IPS-20b (cell line): ENCODE data around the gene RWDD1.

Experiments used
- H3K27ac ChIP-seq: one replicate; pipeline ENCODE4 v1.5.1; 2013; ENCODE audit warnings: low read length
- H3K27me3 ChIP-seq: 2 replicates; pipeline ENCODE4 v1.6.1; 2013; ENCODE audit warnings: mild to moderate bottlenecking, low read length, inconsistent platforms; ENCODE audit not compliant: insufficient read depth
- H3K36me3 ChIP-seq: 2 replicates; pipeline ENCODE4 v1.6.1; 2013; ENCODE audit warnings: low read depth, mild to moderate bottlenecking, inconsistent platforms, low read length, moderate library complexity; ENCODE audit not compliant: insufficient read depth
- H3K4me1 ChIP-seq: 2 replicates; pipeline ENCODE4 v1.6.1; 2013; ENCODE audit warnings: mild to moderate bottlenecking, control low read depth, inconsistent platforms, low read length, moderate library complexity; ENCODE audit not compliant: insufficient read depth
- H3K4me3 ChIP-seq: 2 replicates; pipeline ENCODE4 v1.5.1; 2013; ENCODE audit warnings: mild to moderate bottlenecking, low read length, inconsistent platforms
- H3K9ac ChIP-seq: 2 replicates; pipeline ENCODE4 v1.6.1; 2013; ENCODE audit warnings: low read depth, mild to moderate bottlenecking, inconsistent platforms, low read length, moderate library complexity
- H3K9me3 ChIP-seq: 2 replicates; pipeline ENCODE4 v1.6.1; 2013; ENCODE audit warnings: mild to moderate bottlenecking, low read depth, low read length, inconsistent platforms; ENCODE audit not compliant: insufficient read depth

The RWDD1 gene

DNA sequence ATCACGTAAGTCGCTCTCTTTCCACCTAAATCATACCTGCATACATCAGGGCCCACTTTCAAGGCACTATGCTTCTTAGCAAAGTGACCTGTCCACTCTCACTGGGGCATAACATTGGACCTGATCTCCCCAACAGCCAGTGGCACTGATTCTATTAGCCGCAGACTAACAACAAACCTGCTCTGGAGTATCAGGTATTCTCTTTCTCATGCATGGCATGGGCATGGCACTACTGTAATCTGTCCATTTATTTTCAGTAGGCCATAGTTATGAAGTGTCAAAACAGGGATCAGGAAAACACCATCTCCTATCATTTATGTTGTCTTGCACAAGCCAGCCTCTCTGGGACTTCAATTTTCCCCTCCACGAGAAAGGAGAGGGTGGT is 9.3 kb upstream of the RWDD1 start:
- no peaks in the 10 kb centered on the region for H3K27me3 ChIP-seq
- H3K9ac ChIP-seq: no peak overlapping the region
- no peaks in the 10 kb centered on the region for H3K4me1 ChIP-seq
- H3K9me3 ChIP-seq: no peaks in the 10 kb centered on the region
- no peaks in the 10 kb centered on the region for H3K36me3 ChIP-seq
- no peak overlapping the region for H3K4me3 ChIP-seq
- H3K27ac ChIP-seq: no peak overlapping the region

DNA sequence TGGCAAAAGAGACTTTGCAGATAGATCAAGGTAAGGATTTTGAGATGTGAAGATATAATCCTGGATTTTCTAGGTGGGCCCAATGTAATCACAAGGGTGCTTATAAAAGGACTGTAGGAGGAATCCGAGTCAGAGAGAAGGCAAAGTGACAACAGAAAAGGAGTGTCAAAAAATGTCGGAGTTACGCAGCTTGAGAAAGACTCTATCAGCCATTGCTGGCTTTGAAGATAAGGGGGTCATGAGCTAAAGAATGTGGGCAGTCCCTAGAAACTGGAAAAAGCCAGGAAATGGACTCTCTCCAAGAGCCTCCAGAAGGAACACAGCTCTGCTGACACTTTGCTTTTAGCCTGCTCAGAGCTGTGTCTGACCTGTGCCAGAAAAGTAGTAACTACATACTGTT is 8.7 kb upstream of the RWDD1 start:
- no peak overlapping the region for H3K4me3 ChIP-seq
- H3K27ac ChIP-seq: no peak overlapping the region
- no peaks in the 10 kb centered on the region for H3K27me3 ChIP-seq
- H3K36me3 ChIP-seq: no peaks in the 10 kb centered on the region
- no peaks in the 10 kb centered on the region for H3K4me1 ChIP-seq
- no peak overlapping the region for H3K9ac ChIP-seq
- no peaks in the 10 kb centered on the region for H3K9me3 ChIP-seq

DNA sequence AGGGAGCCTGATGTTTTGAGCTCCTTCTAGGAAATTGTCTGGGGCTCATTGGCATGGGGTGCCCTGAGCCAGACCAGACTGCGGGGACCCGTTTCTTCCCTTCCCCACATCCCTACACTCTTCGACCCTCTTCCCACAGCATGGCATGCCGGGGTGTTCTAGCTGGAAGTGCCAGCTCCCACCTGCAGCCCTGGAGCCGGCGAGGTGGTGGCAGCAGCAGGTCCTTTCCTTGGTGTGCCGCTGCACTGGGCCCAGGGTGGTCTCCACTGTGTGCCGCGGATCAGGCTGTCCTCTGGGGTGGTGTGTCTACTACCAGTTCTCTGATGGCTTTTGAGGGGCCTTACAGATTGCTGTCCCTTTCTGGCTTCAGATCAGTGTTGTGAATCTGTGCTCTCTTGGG is 7.5 kb upstream of the RWDD1 start:
- H3K27ac ChIP-seq: no peak overlapping the region
- no peak overlapping the region for H3K9ac ChIP-seq
- H3K4me3 ChIP-seq: no peak overlapping the region
- H3K9me3 ChIP-seq: no peaks in the 10 kb centered on the region
- no peaks in the 10 kb centered on the region for H3K36me3 ChIP-seq
- H3K27me3 ChIP-seq: no peaks in the 10 kb centered on the region
- no peaks in the 10 kb centered on the region for H3K4me1 ChIP-seq

DNA sequence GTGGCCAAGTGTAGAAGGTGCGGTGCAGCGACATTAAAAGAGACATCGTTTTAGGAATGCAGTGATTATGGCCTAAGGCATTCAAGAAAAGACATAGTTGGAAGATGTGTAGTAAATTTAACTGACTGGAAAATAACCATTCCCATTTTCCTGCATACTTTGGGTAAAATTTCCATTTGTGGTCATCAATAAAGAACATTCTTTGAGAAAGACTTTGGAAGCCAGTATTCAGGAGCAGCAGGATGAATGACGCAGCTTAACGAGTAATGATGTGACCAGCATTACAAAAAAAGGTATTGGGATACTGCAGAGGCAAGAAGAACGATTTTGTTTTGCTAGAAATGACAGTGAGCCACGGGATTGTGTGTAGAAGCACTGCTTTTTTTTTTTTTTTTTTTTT is 7.0 kb upstream of the RWDD1 start:
- Histone ChIP-seq H3K27me3 (no peaks in the 10 kb centered on the region), H3K27ac (no peak overlapping the region), H3K4me1 (no peaks in the 10 kb centered on the region), H3K36me3 (no peaks in the 10 kb centered on the region), H3K9ac (no peak overlapping the region), H3K9me3 (no peaks in the 10 kb centered on the region), H3K4me3 (no peak overlapping the region)

DNA sequence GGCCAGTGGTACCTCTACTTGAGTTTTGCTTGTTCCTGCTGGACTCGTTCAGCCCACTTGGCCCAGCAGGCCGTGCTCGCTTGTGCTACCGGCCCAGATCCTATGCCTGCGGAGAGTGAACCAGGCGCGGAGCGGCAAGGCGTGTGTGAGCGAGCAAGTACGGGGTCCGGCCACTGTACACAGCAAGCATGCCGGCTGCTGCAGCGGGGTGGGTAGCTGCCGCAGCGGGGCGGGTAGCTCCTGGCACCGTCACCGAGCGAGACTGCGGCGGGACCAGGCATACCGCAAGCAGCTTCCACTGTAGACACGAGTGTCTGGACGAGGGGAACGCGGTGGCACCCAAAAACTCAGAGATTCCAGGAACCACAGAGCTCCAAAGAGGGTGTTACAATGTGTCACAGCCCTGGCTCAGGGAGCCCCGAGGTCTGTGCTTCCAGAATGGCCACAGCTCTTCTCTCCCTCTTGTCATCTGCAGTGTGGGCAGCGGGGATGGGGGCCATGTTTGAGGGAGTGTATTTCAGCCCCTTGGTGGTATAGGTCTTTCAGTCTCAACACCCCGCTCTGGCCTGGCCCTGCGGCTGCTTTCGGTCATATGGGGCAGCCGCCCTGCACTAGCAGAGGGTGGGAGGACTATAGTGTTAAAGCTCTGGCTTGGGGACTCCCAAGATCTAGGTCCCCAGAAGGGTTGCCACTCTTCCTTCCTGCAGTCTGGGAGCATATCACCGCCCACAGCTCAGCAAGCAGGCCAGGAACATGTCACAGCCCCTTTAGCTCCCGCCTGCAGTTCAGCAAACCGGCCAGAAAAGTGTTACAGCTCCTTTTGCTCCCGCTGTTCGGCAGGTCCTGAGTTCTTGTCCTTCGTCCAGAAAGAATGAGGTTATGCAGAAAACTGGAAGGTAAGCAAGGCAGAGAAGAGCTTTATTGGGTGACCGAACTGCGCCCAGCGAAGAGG is 6.1 kb upstream of the RWDD1 start:
- no peak overlapping the region for H3K27ac ChIP-seq
- no peaks in the 10 kb centered on the region for H3K36me3 ChIP-seq
- H3K27me3 ChIP-seq: no peaks in the 10 kb centered on the region
- no peak overlapping the region for H3K4me3 ChIP-seq
- no peaks in the 10 kb centered on the region; the same call in 1 of the 2 replicates for H3K4me1 ChIP-seq
- no peaks in the 10 kb centered on the region for H3K9me3 ChIP-seq
- no peak overlapping the region for H3K9ac ChIP-seq

DNA sequence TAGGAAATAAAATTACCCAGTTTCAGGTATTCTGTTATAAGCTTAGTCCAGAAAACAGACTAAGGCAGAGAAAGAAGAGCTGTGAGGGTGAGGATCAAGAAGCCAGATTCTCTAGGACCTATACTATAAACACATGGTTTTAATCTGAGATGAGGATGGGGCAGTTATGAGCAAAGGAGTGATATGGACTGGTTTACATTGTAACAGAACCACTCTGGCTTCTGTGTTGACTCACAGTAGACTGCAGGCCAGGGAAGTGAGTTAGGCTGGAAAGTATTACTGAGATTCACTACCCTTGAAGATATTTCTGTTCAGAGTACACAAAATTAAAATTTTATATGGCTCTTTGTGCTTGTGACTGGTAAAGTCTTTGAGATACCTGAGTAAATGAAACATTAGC is 3.2 kb upstream of the RWDD1 start:
- Histone ChIP-seq H3K27ac (no peak overlapping the region), H3K4me3 (no peak overlapping the region), H3K9me3 (no peaks in the 10 kb centered on the region)

DNA sequence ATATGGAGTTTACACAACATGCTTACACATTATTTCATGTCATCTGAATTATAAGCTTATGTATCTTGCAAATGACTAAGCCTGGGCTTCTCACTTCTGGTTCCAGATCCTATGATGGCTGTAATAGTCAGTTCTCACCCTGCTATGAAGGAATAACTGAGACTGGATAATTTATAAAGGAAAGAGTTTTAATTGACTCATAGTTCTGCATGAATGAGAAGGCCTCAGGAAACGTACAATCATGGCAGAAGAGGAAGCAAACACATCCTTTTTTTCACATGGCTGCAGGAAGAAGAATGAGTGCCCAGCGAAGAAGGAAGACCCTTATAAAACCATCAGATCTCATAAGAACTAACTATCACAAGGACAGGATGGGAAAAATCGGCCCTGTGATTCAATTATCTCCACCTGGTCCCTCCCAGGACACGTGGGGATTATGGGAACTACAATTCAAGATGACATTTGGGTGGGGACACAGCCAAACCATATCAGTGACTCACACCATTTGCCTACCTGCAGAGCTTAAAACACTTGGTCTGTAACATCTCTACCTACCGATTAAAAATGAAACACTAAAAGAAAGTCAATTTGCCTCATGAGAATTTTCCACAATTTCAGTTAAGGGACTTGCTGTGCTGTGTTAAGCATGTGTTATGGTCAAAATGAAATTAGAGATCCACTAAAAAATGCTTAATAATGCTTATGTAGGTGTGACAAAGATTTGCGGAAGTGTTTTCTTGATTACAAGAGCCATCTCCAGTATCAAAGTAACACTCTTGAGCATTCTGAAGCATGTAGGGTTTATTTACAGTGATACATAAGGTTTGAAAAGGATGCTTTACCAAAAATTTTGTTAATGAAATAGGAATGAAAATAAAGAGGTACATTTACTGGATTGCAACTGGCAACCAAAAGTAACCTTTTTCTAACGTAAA is 2.2 kb upstream of the RWDD1 start:
- Histone ChIP-seq H3K36me3 (no peaks in the 10 kb centered on the region), H3K9me3 (no peaks in the 10 kb centered on the region), H3K4me3 (0 out of 2 replicates have a peak overlapping the region, but pooled peaks have one; percentile 98), H3K27me3 (no peaks in the 10 kb centered on the region), H3K4me1 (peaks cover 7% of the 10 kb centered on the region), H3K27ac (no peak overlapping the region), H3K9ac (no peak overlapping the region)

More for the DNA sequence above, 3.2 kb upstream of the RWDD1 start:
- H3K36me3 ChIP-seq: no peaks in the 10 kb centered on the region
- peaks cover 7% of the 10 kb centered on the region for H3K4me1 ChIP-seq
- no peaks in the 10 kb centered on the region for H3K27me3 ChIP-seq
- no peak overlapping the region for H3K9ac ChIP-seq

DNA sequence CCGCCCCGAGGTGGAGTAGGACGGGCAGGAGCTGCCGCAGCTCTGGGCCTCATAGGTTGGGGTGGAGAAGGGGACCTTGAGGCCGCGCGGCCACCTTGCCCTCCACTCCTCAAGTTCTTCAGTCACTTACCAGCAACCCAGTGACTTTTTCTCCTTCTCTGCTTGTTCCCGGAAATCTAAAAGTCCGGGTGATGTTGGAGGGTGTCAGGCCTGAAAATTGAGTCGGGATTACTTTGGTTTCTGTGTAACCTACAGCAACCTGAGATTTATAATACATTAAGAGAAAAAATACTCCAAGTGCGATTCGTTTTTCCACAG is 338 bp downstream of the RWDD1 start:
- Histone ChIP-seq H3K4me1 (peaks cover 7% of the 10 kb centered on the region), H3K9me3 (no peaks in the 10 kb centered on the region), H3K36me3 (peaks cover 13% of the 10 kb centered on the region)

DNA sequence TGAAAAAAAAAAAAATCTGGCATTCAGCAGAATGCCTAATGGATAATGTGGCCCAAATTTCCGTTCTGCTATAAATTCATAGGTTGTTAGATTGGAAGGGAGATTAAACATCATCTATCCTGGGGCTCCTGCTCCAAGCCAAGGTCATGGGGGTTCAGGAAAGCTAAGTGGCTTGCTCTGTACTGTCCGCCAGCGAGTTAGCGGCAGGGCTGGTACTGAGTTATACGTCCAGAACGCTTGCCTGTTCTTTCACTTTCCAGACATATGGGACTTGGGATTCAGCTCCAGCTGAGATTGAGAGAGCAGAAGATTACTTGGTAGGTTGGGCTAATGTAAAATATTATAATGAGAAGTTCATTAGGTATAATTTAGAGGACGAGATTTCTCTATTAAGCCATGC is 858 bp downstream of the RWDD1 start:
- peak overlapping the region; percentile 98 for H3K4me3 ChIP-seq
- peaks cover 7% of the 10 kb centered on the region for H3K4me1 ChIP-seq
- peaks cover 18% of the 10 kb centered on the region for H3K36me3 ChIP-seq
- H3K9me3 ChIP-seq: no peaks in the 10 kb centered on the region
- no peak overlapping the region for H3K27ac ChIP-seq
- H3K27me3 ChIP-seq: no peaks in the 10 kb centered on the region
- H3K9ac ChIP-seq: peak overlapping the region; percentile 93

More for the DNA sequence above, 338 bp downstream of the RWDD1 start:
- Histone ChIP-seq H3K4me3 (peak overlapping the region; percentile 98), H3K27me3 (no peaks in the 10 kb centered on the region), H3K27ac (no peak overlapping the region), H3K9ac (peak overlapping the region; percentile 93)

DNA sequence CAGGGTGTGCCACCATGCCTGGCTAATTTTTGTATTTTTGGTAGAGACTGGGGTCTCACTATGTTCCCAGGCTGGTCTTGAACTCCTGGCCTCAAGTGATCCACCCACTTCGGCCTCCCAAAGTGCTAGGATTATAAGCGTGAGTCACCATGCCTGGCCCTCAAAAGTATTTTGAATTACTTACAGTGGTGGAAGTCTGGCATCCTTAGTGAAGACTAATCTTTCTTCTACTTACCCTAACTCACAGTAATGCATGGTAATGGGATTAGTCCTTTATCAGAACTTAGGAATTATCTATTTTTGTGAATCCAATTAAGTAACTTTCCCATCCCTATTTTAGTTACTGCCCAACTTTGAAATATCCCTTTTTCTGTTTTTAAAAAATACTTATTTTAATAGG is 3.9 kb downstream of the RWDD1 start:
- H3K4me1 ChIP-seq: peaks cover 7% of the 10 kb centered on the region
- no peak overlapping the region for H3K4me3 ChIP-seq
- H3K9me3 ChIP-seq: no peaks in the 10 kb centered on the region
- H3K27me3 ChIP-seq: no peaks in the 10 kb centered on the region
- no peak overlapping the region for H3K9ac ChIP-seq
- H3K36me3 ChIP-seq: peaks cover 19% of the 10 kb centered on the region
- no peak overlapping the region for H3K27ac ChIP-seq

DNA sequence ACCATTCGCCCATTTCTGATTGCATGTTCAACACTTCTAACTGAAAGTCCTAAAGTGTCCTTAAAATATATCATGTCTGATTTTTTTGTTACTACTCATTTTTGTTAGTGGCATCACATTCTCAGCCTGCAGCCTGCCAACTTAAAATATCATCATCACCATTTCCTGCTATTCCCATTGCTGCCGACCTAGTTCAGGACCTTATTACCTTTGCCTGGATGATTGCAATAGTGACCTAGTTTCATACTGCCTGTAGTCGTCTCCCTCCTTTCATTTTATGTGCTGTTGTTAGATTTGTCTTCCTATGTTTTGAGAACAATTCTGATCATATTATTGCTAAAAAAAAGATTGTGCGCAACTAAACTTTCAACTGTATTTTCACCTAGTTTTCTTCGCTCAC is 6.2 kb downstream of the RWDD1 start:
- H3K9ac ChIP-seq: no peak overlapping the region
- H3K27ac ChIP-seq: no peak overlapping the region
- no peaks in the 10 kb centered on the region for H3K9me3 ChIP-seq
- H3K4me1 ChIP-seq: peaks cover 4% of the 10 kb centered on the region
- no peak overlapping the region for H3K4me3 ChIP-seq
- H3K36me3 ChIP-seq: peaks cover 34% of the 10 kb centered on the region
- H3K27me3 ChIP-seq: no peaks in the 10 kb centered on the region
